SU-DHL-6 (cell line): ENCODE data around the gene ARCN1.

ENCODE experiments used
- H2AFZ ChIP-seq: fragments of 200-600 bp; sonication (generic); 2 replicates; pipeline ENCODE4 v1.6.1; 2014; ENCODE audit warnings: low read depth, mild to moderate bottlenecking, moderate library complexity, mixed read lengths, antibody characterized with exemption, low read length; ENCODE audit not compliant: severe bottlenecking
- H3F3A ChIP-seq: fragments of 200-600 bp; shearing (Covaris generic); 2 replicates; pipeline ENCODE4 v1.6.0; 2016; ENCODE audit warnings: antibody characterized with exemption, mild to moderate bottlenecking; ENCODE audit not compliant: insufficient read depth
- H3K27ac ChIP-seq: fragments of 200-600 bp; sonication (generic); 2 replicates; pipeline ENCODE4 v1.5.1; 2016; ENCODE audit warnings: low read depth, mild to moderate bottlenecking, low read length, moderate library complexity, mixed read lengths
- H3K27me3 ChIP-seq: fragments of 200-600 bp; sonication (generic), shearing (Covaris generic); 2 replicates; pipeline ENCODE4 v1.6.0; 2014; ENCODE audit warnings: mild to moderate bottlenecking, low read length
- H3K36me3 ChIP-seq: fragments of 200-600 bp; sonication (generic); 2 replicates; pipeline ENCODE4 v1.6.1; 2014; ENCODE audit warnings: mild to moderate bottlenecking, low read length, mixed read lengths
- H3K4me2 ChIP-seq: fragments of 300-600, 200-600 bp; shearing (Covaris generic), sonication (generic); 2 replicates; pipeline ENCODE4 v1.6.0; 2014; ENCODE audit warnings: low read length, low read depth, mild to moderate bottlenecking; ENCODE audit not compliant: poor library complexity, severe bottlenecking
- H3K4me3 ChIP-seq: fragments of 200-600 bp; sonication (generic); 2 replicates; pipeline ENCODE4 v1.5.1; 2014; ENCODE audit warnings: antibody characterized with exemption, low read length, mild to moderate bottlenecking, mixed read lengths; ENCODE audit not compliant: insufficient read depth, poor library complexity, severe bottlenecking
- H3K79me2 ChIP-seq: fragments of 200-600 bp; sonication (generic); 2 replicates; pipeline ENCODE4 v1.6.1; 2014; ENCODE audit warnings: mild to moderate bottlenecking, low read length, moderate library complexity; ENCODE audit not compliant: insufficient read depth
- H3K9ac ChIP-seq: fragments of 200-600 bp; sonication (generic); 2 replicates; pipeline ENCODE4 v1.7.0; 2014; ENCODE audit warnings: mild to moderate bottlenecking, low read length
- H3K9me2 ChIP-seq: fragments of 200-600 bp; sonication (generic); replicated peaks from 2 replicates; pipeline ENCODE4 v1.6.1; 2014; ENCODE audit warnings: low read length; ENCODE audit not compliant: insufficient read depth
- H3K9me3 ChIP-seq: fragments of 200-600 bp; sonication (generic); 2 replicates; pipeline ENCODE4 v1.6.1; 2014; ENCODE audit warnings: low read length, mixed read lengths; ENCODE audit not compliant: insufficient read depth
- H4K20me1 ChIP-seq: fragments of 200-600 bp; sonication (generic); 2 replicates; pipeline ENCODE4 v1.6.1; 2014; ENCODE audit warnings: low read depth, mild to moderate bottlenecking, antibody characterized with exemption, low read length, moderate library complexity, mixed read lengths
- EZH2phosphoT487 ChIP-seq: fragments of 200-600 bp; sonication (generic), shearing (Covaris generic); conservative IDR thresholded peaks from 2 replicates; pipeline ENCODE4 v1.6.1; 2018; ENCODE audit warnings: mild to moderate bottlenecking, antibody characterized with exemption, low read length, moderate library complexity, mixed read lengths
- TF ChIP-seq, protein P1 (sequence below): fragments of 200-600 bp; sonication (generic); IDR thresholded peaks from one replicate; pipeline ENCODE4 v1.5.1; 2017; ENCODE audit warnings: antibody characterized with exemption, mild to moderate bottlenecking, low read length, moderate library complexity; ENCODE audit not compliant: insufficient read depth, poor library complexity, severe bottlenecking

ARCN1 gene

DNA sequence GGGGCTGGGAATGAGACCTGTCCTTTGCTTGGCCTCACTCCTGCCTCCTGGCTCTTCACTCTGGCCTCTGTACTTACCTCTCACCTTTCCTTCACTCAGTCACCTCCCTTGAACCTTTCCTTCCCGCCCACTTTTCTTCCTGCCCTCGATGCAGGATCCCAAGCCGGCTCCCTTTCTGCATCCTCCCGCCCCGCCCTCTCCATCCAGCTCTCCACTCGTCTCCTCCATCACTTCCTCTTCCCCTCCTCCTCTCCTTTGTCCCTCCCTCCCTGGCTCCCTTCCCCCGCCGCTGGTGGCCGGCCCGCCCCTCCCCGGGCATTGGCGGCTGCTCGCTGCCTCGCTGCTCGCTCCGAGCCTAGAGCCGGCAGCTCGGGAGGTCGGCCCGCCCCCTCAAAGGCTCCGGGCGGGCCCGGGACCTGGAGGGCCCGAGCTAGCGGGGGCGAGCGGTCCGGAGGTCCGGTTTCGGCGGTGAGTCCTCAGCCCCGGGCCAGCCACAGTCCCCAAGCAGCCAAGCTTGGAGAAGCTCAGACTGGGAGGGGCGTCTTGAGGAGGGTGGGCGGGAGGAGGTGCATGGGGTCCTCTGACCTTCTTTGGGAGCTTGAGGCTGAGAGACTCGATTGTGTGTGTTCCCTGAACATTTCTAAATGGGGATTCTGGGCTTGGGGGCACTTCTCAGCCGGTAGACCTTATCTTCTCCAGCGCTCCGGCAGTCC is 49.0 kb downstream of the ARCN1 start:
- TF ChIP-seq, protein P1, sequence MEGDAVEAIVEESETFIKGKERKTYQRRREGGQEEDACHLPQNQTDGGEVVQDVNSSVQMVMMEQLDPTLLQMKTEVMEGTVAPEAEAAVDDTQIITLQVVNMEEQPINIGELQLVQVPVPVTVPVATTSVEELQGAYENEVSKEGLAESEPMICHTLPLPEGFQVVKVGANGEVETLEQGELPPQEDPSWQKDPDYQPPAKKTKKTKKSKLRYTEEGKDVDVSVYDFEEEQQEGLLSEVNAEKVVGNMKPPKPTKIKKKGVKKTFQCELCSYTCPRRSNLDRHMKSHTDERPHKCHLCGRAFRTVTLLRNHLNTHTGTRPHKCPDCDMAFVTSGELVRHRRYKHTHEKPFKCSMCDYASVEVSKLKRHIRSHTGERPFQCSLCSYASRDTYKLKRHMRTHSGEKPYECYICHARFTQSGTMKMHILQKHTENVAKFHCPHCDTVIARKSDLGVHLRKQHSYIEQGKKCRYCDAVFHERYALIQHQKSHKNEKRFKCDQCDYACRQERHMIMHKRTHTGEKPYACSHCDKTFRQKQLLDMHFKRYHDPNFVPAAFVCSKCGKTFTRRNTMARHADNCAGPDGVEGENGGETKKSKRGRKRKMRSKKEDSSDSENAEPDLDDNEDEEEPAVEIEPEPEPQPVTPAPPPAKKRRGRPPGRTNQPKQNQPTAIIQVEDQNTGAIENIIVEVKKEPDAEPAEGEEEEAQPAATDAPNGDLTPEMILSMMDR = no peak
- TF ChIP-seq EZH2phosphoT487 = no peak
- Histone ChIP-seq H3K9ac (no peak overlapping the region), H3K27ac (no peak overlapping the region), H4K20me1 (no peaks in the 10 kb centered on the region), H3K27me3 (no peaks in the 10 kb centered on the region), H3F3A (no peaks in the 10 kb centered on the region), H3K4me3 (no peak overlapping the region), H3K36me3 (no peaks in the 10 kb centered on the region), H3K9me2 (no peaks in the 10 kb centered on the region), H3K79me2 (no peaks in the 10 kb centered on the region), H3K9me3 (no peaks in the 10 kb centered on the region), H3K4me2 (no peak overlapping the region), H2AFZ (no peak overlapping the region)

DNA sequence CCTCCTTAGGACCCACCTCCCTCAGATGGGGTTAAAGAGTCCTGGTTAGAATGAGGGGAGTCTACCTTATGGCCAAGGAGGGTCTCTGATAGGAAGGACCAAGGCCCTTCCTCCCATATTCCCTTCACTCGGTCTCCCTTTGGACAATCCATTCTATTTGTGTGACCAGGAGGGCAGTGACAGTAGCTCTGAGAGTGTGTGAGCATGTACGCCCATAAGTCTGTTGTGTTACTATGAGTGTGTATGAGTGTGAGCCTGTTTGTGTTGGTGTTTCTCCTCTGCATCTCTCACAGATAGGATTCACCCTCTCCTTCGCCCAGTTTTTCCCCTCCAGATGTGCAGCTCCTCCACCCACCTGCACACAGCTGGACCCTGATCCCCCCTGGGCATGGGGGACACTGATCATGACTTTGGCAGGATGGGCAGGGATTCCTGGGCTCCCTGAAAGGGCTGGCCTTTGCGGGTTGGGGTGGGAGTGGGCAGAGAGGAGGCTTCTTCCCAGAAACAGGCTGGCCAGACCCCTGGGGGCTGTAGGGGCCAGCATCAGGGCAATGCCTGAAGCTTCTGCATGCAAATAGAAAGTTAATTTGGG is 49.7 kb downstream of the ARCN1 start:
- Histone ChIP-seq H3K27me3 (no peaks in the 10 kb centered on the region), H3F3A (no peaks in the 10 kb centered on the region), H3K79me2 (no peaks in the 10 kb centered on the region), H3K4me2 (no peak overlapping the region), H2AFZ (no peak overlapping the region), H3K27ac (no peak overlapping the region), H3K9me2 (no peaks in the 10 kb centered on the region), H3K4me3 (no peak overlapping the region), H3K9me3 (no peaks in the 10 kb centered on the region), H4K20me1 (no peaks in the 10 kb centered on the region), H3K36me3 (no peaks in the 10 kb centered on the region), H3K9ac (no peak overlapping the region)
- TF ChIP-seq, protein P1 = no peak
- no peak for TF ChIP-seq EZH2phosphoT487

DNA sequence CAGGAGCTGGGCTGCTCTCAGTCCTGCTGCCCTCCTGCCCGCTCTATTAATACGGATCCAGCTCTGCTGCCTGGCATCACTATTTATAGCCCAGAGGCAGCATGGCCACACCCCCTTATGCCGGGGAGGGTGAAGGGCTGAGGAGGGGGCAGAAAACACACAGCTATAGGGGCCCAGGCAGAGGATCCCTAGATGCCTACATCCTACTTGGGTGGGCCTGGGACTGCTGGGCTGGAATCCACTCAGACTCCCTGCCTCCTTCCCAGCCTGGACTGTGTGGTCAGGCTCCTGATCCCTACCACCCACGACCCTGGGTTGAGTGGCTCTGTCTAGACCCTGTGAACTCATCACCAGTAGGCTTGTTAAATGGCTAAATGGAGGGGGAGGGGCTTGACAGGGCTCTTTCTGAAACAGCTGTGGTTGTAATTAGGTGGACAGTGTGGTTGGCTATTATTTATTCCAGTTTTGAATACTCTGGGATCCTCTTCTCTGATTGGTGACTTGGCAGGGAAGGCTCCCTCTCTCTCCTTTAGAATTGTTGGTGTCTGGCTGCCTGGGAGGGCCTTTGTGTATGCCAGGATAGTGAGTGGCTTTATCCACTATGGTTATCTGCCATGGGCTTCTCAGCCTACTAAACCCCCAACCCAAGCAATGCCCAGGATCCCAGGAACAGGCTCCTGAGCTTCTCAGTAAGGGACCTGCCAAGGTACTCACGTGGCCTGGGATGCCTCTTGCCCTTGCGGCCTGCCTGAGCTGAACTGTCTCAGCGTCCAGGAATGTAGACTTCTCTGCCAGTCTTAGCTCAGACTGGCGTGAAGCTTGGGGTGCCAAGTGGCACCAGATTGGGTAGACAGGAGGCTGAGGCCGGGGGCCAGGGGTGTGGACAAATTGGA is 50.4 kb downstream of the ARCN1 start:
- no peaks in the 10 kb centered on the region for H3F3A ChIP-seq
- no peak overlapping the region for H3K9ac ChIP-seq
- no peak overlapping the region for H3K4me3 ChIP-seq
- no peak for TF ChIP-seq EZH2phosphoT487
- TF ChIP-seq, protein P1 = no peak
- no peaks in the 10 kb centered on the region for H3K27me3 ChIP-seq
- H3K79me2 ChIP-seq = no peaks in the 10 kb centered on the region
- no peak overlapping the region for H2AFZ ChIP-seq
- H3K9me3 ChIP-seq = no peaks in the 10 kb centered on the region
- H3K4me2 ChIP-seq = no peak overlapping the region
- H4K20me1 ChIP-seq = no peaks in the 10 kb centered on the region
- no peak overlapping the region for H3K27ac ChIP-seq
- H3K36me3 ChIP-seq = no peaks in the 10 kb centered on the region
- H3K9me2 ChIP-seq = no peaks in the 10 kb centered on the region
